T-helper 9 cell (primary cell): Measurements from ENCODE around the gene PIK3C3.
"Not testable (repeated sequence)": the region's sequence is repeated elsewhere in the genome, so short reads cannot be mapped to it uniquely, and the experiment has no call there.

Source experiments
- DNase-seq: peaks from one replicate; pipeline ENCODE4 v3.0.0-alpha.2; 2020

PIK3C3 gene

DNA sequence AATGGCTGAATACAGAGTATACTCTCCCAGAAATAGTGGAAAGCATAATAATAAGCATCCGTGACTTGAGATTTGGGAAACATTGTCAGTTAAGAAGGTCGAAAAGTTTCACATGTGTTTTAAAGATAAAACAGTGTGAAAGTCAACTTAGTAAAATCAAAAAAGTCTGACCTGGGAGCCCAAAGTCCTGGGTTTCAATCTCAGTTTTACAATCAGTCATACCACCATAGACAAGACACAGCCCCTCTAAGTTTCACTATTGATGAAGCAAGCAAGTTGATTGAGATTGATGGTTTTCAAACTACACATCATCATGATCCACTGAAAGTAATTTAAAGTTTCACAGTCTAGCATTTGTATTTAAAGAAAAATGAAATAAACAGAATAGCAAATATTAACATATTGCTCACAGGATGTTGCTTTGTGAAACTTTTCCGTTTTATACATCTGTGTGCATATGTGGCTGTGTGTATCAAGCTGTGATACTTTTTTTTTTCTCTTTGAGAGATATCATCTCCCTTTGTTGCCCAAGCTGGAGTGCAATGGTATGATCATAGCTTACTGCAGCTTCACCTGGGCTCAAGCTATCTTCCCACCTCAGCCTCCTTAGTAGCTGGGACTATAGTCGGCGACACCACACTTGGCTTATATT, 71.1 kb downstream of the PIK3C3 start:
- DNase-seq = no peak

GRCh38 chr18:42028247-42028832, 73.3 kb downstream of the PIK3C3 start:
- DNase-seq = no peak

DNA sequence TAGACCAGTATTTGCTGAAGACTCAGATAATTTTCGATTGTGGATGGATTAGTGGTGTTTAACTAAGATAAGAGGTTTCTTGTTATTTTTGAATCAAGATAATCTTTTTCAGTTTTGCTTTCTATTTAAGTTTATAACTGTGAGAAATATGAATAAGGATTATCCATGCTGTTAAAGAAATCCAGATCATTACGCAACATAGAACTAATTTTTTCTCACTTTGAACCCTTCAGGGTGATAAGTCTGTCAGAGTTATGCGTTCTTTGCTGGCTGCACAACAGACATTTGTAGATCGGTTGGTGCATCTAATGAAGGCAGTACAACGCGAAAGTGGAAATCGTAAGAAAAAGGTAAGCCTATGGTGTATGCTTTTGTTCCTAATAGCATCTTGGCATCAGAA, 74.1 kb downstream of the PIK3C3 start:
- no peak for DNase-seq

DNA sequence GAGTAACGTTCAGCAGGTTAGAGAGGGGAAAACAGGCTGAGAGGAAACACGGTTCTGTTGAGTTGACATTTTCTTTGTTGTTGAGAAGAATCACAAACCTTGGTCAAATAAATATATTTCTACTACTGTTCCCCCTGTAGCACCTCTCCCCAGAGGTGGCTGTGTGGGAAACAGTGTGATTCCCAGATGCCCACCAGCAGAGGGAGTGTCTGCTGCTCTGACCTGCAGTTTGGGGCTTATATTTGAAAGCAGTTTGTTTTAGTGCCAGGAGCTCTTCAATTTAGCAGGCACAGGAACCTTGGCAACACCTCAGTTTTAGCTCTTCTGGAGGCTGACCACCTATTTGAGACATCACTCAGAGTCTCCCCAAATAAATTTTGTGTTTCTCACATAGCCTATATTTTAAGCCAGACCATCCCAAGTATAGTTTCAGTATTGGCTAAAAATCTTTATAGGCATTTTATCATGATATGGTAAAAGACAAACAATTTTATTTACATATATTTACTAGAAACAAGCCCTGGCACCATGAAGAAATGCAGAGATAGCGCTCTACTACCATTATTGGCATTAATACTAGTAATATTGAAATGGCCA, 75.7 kb downstream of the PIK3C3 start:
- DNase-seq = no peak

GRCh38 chr18:42032447-42032846, 77.4 kb downstream of the PIK3C3 start:
- no peak for DNase-seq

DNA sequence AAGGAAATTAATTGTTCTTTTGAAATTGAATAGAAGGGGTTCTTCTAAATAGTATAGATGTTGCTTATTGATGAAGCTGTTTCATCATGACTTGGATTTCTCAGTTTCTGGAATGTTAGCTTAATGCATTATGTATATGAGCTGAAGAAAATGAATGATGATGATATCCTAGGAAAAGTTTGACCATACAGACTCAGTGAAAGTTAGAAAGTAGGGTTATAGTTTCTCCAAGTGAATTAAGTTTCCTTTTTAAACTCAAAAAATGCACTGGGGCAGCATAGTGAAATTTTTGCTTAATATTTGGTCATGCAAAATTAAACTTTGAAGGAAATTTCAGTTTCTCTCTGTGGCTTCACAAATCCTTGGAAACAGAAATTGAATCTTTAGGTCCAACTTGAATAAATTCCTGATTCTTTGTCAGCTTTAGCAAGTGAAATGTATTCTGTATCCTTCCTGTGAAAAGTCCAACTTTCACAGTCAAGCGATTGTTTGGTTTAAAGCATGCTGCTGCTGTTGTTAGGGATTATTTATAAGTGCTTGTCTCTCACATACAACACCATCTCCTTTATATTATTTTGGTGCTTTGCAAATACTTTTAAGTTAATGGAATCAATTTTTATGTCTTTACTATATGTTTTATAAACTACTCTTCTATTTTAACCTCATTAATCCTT, 78.2 kb downstream of the PIK3C3 start:
- no peak for DNase-seq

- no peak for DNase-seq
These were observed 83.9 kb downstream of the PIK3C3 start for GRCh38 chr18:42038936-42039335.

DNA sequence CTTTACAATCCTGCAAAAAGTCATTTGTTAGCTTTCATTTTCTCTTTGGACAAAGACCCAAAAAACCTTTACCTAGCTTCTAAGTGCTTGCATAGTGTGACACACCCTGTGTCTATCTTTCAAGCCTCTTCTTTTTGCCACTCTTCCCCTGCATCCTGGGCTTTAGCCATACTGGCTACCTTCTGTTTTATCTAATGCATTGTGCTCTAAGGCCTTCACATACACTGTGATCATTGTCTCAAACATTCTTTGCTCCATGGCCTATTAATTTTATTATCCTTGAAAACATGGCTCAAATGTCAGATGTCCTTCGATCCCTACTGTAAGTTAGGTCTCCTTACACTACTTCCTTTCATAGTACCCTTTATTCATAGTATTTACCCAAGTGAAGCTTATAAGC, 84.4 kb downstream of the PIK3C3 start:
- DNase-seq = no peak

- no peak for DNase-seq
These were observed 86.8 kb downstream of the PIK3C3 start for GRCh38 chr18:42041793-42042192.

DNA sequence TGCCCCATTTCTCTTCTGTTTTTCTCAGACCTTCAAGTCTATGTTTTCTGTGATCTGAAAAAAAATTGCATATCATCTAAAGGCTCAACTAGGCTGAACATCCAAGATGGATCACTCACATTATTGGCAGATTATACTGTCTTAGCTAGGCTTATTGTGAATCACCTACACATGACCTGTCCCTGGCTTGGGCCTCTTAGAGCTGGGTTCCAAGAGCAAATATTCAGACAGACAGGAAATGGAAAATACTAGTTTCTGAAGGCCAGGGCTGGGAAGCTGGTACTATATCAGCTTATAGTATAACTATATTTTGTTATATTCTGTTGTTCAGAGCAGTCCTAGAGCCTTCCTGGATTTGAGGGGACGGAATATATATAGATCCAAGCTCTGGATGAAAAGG, 90.3 kb downstream of the PIK3C3 start:
- DNase-seq = no peak

DNA sequence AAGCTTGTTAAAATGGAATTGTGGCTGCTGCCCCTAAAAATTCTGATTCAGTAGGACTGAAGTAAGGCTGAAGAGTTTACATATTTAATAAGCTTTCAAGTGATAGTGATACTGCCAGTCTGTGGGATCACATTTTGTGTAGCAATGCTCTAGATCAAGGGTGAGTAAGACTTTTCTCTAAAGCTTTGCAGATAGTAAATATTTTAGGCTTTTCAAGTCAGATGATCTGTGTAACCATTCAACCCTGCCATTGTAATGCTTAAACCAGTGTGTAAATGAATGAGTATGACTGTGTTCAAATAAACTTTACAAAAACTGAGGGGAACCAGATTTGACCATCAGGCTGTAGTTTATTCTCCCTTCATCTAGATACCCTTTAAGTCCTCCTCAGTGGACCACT, 92.7 kb downstream of the PIK3C3 start:
- no peak for DNase-seq

DNA sequence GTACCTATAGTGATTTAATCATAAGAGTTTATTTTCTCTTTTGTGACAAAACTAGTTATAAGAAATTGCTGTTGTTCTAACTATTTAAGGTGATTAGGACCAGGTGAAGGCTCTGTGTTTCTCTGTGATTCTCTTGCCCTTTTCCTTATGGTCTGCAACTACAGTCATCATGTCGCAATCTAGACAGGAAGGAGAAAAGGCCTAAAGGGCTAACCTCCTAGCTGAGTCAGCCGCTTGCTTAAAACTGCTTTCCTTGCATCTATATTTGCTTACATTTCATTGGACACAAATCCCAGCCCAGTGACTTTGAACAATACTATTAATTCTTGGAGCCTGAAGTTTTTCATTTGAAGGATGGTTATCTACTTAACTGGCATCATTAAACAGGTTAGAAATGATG, 93.1 kb downstream of the PIK3C3 start:
- no peak for DNase-seq

DNA sequence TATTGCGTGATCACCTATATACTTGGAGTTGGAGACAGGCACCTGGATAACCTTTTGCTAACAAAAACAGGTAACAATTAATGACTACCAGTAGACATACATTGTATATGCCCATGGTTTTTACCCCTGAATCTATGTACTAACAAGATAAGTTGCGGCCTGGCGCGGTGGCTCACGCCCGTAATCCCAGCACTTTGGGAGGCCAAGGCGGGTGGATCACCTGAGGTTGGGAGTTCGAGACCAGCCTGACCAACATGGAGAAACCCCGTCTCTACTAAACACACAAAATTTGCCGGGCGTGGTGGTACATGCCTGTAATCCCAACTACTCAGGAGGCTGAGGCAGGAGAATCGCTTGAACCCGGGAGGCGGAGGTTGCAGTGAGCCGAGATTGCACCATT, 94.5 kb downstream of the PIK3C3 start:
- DNase-seq = not testable (repeated sequence)

DNA sequence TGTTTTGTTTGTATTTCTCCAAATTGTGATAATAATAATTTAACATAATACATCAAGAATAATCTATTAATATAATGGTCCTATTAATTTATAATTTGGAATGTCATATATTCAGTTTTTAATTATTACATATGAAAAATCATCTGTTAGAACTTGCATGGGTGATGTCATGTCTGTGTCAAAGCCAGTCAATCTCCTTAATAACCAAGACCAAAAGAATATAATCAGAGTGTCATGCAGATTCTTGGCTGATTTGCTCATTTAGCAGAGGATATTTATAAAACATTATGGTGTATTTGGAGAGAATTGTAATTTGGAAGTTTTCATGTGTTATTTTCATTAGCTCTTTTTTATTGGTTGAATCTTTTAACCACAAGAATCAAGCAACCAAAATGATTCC, 96.4 kb downstream of the PIK3C3 start:
- no peak for DNase-seq

- no peak for DNase-seq
These were observed 97.2 kb downstream of the PIK3C3 start for GRCh38 chr18:42052122-42052708.

- peak; percentile 56 for DNase-seq
These were observed 98.3 kb downstream of the PIK3C3 start for GRCh38 chr18:42053188-42053781.

- no peak for DNase-seq
These were observed 109.1 kb downstream of the PIK3C3 start for GRCh38 chr18:42064109-42064508.

DNA sequence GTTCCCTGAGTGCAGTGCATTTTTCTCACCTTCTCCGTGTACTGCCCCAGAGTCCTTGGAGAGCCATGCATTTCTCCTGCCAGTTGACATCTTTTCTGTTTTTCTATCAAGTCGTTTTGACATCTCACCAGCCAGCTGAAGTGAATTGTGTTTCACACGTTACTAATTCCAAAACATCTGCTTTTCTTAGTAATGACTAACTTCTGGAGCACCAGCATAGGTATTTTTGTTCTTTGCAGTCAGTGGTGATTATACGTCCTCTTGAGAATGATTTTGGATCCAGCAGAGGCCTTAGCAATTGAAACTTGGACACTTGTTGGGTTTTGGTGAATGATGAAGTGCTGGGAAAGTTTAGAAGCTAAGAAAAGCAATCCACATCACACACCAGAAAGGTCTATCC, 112.5 kb downstream of the PIK3C3 start:
- no peak for DNase-seq

- DNase-seq = no peak
These were observed 113.0 kb downstream of the PIK3C3 start for GRCh38 chr18:42068030-42068429.

DNA sequence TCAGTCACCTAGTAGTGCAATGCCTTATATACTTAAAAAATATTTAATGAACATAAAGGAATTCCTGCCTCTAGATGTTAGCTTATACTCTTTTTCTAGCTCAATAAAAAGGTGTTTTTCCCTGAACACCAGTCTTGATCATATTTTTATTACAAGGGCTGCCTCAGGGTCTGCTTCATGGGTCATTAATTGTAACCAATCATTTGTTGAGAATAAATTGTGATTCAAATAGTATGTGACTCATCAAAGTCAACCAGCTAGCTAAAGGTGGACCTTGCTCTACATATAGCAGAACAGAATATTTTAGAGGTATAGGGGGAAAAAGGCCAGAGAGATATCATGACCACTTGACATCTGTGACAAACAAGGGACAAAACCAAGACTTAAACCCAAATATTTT, 114.0 kb downstream of the PIK3C3 start:
- no peak for DNase-seq

DNA sequence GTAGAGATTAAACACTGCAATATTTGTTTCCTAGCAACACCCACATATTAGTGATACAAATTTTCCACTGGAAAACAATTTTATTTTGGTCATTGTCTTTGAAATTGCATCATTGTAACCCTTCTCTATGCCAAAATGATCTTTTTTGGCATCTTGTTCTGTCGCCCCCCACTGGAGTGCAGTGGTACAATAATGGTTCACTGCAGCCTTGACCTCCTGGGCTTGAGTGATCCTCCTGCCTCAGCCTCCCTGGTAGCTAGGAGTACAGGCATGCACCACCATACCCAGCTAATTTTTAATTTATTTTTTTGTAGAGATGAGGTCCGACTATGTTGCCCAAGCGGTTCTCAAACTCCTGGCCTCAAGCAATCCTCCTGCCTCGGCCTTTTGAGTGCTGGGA, 117.4 kb downstream of the PIK3C3 start:
- no peak for DNase-seq

- DNase-seq = no peak
These were observed 119.7 kb downstream of the PIK3C3 start for GRCh38 chr18:42074704-42075103.

DNA sequence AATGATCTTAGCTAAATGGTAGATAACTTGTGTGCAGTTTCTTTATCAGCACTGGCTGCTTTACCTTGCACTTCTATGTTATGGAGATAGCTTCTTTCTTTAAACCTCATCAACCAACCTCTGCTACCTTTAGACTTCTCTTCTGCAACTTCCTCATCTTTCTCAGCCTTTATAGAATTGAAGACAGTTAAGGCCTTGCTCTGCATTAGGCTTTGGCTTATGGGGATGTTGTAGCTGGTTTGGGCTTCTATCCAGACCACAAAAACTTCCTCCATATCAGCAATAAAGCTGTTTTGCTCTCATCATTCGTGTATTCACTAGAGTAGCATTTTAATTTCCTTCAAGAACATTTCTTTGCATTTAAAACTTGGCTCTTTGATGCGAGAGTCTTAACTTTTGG, 123.7 kb downstream of the PIK3C3 start:
- no peak for DNase-seq
